Measurements from ENCODE around the gene GIMAP5. TPM values are rescaled to one million over a fixed set of nuclear protein-coding genes. Genes with fewer than 3 reads are reported as not detected.

The GIMAP5 gene
- total RNA-seq, 1 donor = not detected

DNA sequence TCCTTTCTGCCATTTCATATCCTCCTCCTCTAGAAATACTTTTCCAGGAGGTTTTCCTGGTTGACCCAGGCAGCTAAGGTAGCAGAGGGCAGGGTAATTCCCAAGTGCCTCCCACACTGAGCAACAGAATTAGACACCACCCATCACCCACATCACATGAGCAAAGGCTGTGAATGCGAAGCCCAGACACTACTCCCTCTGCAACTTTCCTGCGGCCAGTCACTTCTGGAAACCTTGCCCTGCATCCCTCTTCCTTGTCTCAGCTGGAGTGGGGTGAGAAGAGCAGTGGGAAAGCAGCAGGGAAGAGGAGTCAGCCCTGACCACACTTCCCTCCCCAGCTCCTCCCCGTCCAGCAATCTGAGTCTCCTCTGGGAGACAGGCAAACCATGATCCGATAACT, 47.7 kb downstream of the GIMAP5 start:
- no peak overlapping the region for H3K4me3 ChIP-seq (ENCODE audit: low read depth, low read length)
- no peak for DNase-seq (ENCODE audit: low read depth)
- TF ChIP-seq, protein P1, sequence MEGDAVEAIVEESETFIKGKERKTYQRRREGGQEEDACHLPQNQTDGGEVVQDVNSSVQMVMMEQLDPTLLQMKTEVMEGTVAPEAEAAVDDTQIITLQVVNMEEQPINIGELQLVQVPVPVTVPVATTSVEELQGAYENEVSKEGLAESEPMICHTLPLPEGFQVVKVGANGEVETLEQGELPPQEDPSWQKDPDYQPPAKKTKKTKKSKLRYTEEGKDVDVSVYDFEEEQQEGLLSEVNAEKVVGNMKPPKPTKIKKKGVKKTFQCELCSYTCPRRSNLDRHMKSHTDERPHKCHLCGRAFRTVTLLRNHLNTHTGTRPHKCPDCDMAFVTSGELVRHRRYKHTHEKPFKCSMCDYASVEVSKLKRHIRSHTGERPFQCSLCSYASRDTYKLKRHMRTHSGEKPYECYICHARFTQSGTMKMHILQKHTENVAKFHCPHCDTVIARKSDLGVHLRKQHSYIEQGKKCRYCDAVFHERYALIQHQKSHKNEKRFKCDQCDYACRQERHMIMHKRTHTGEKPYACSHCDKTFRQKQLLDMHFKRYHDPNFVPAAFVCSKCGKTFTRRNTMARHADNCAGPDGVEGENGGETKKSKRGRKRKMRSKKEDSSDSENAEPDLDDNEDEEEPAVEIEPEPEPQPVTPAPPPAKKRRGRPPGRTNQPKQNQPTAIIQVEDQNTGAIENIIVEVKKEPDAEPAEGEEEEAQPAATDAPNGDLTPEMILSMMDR (IDR thresholded peaks at IDR 0.05; ENCODE audit: insufficient read depth, low read length) = no peak

DNA sequence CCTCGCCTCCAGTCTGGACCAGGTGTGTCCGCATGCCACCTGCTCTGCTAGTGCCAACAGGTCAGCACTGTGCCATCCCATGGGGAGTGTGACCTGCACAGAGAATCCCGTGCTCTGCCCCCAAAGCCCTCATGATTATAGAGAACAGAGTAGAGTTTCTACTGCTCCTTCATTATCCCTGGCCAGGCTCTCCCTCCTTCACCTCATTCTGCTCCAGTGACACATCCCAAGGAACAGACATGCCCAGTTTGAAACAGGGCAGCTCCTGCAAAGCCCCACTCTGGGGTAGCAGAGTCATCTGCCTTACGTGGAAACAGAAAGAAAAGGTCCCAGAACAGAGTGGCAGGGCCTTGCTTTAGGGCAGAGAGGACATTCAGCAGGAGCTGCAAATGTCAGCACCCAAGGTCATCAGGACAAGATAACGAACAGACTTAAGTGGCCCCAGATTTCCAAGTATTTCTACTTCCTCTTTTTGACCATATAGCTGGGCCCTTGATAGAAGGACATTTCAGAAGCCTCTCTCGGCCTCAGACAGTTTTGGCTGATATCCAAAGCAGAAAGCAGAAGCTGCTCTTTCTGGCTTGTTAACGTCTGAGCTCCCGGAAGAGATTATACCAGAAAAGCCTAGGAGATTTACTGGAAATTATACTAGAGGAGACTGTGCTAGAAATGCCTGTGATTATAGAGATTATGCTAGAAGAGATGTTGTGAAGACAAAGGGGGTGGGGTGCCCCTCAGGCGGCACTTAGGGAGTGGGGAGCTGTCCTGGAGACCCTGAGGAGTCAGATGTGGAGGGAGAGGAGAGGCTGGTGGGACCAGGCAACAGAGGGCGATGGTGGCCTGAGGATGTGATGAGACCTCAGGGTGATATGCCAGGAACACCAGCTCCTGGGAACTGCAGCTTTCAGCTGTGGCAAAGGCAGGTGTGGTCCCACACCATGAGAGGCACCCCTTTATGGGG, 50.4 kb downstream of the GIMAP5 start:
- TF ChIP-seq, protein P1 (IDR thresholded peaks at IDR 0.05; ENCODE audit: insufficient read depth, low read length) = no peak
- DNase-seq (ENCODE audit: low read depth) = no peak
- no peak overlapping the region for H3K4me3 ChIP-seq (ENCODE audit: low read depth, low read length)

- H3K4me3 ChIP-seq (ENCODE audit: low read depth, low read length) = no peak overlapping the region
- TF ChIP-seq, protein P1 (IDR thresholded peaks at IDR 0.05; ENCODE audit: insufficient read depth, low read length) = no peak
- peak; percentile 2 for DNase-seq (ENCODE audit: low read depth)
Observed at GRCh38 chr7:150788474-150789269, 51.5 kb downstream of the GIMAP5 start.

DNA sequence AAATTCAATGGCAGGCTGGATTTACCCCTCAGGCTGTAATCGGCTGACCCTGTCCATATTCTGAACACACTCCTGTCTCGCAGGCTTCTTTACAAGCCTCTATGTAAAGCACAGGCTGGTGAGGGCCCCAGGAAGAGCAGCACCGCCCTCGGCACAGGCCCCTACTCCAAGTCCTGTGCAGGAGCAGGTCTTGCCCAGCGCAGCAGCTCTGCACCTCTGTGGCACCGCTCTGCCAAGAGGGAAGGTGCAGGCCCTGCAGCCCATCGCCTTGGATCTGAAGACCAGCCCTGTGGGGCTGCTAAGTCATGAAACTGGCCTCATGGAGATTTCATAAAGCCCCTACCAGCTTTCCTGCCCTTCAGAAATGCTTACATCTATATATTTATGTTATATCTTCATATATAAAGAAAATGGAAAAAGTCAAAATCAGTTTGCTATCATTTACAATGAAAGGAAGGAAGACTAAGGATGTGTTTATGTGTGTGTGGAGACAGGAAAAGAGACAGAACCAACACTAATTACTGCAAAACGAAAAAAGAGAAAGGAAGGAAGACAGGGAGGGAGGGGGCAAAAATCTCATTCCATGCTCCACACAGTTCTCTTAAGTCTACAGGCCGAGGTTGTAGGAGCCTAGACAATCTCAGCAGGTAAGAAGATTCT, 53.3 kb downstream of the GIMAP5 start:
- H3K4me3 ChIP-seq (ENCODE audit: low read depth, low read length) = no peak overlapping the region
- TF ChIP-seq, protein P1 (IDR thresholded peaks at IDR 0.05; ENCODE audit: insufficient read depth, low read length) = no peak
- DNase-seq (ENCODE audit: low read depth) = no peak

- DNase-seq (ENCODE audit: low read depth) = no peak
- TF ChIP-seq, protein P1 (IDR thresholded peaks at IDR 0.05; ENCODE audit: insufficient read depth, low read length) = no peak
Observed at GRCh38 chr7:150791304-150791703, 54.1 kb downstream of the GIMAP5 start.

GRCh38 chr7:150791746-150792452, 54.7 kb downstream of the GIMAP5 start:
- TF ChIP-seq, protein P1 (IDR thresholded peaks at IDR 0.05; ENCODE audit: insufficient read depth, low read length) = no peak
- DNase-seq (ENCODE audit: low read depth) = no peak
- no peak overlapping the region for H3K4me3 ChIP-seq (ENCODE audit: low read depth, low read length)

More at GRCh38 chr7:150791304-150791703, 54.1 kb downstream of the GIMAP5 start:
- no peak overlapping the region for H3K4me3 ChIP-seq (ENCODE audit: low read depth, low read length)

Measured in fibroblast of the aortic adventitia (primary cell).